ENCODE results near the gene SLC4A7.

Gene SLC4A7

DNA sequence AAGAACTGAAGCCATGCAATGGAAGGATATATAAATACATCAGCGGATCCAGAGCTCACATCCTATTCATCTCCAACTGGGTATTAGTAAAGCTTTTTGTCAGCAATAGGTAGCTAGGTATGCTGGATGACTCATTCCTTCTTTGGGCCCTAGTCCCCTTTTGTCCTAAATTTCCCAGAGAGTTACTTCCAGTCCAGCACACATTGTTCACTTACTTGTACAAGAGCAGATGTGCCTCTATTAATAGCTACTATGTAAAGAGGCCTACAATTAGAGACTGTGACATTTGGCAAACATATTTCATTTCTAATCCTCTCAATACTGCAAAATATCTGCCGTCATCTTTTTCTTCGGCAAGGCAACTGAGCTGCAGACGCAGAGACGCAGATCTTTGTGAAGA, 1.7 kb upstream of the SLC4A7 start:
- no peaks in the 10 kb centered on the region for H3K27me3 ChIP-seq (ENCODE audit: control insufficient read depth, insufficient read depth, low read length)
- no peak overlapping the region for H3K4me2 ChIP-seq (ENCODE audit: low read length)
- no peak overlapping the region for H3K4me3 ChIP-seq (ENCODE audit: low read length)
- H3K4me1 ChIP-seq (ENCODE audit: control insufficient read depth, insufficient read depth, low read length), result peaks cover 11% of the 10 kb centered on the region
- no peak overlapping the region for H3K9ac ChIP-seq (ENCODE audit: low read depth, low read length)
- no peaks in the 10 kb centered on the region for H3K9me3 ChIP-seq (replicated peaks; ENCODE audit: low read length)
- H3K36me3 ChIP-seq (ENCODE audit: insufficient read depth, low read length), result peaks cover 5% of the 10 kb centered on the region

DNA sequence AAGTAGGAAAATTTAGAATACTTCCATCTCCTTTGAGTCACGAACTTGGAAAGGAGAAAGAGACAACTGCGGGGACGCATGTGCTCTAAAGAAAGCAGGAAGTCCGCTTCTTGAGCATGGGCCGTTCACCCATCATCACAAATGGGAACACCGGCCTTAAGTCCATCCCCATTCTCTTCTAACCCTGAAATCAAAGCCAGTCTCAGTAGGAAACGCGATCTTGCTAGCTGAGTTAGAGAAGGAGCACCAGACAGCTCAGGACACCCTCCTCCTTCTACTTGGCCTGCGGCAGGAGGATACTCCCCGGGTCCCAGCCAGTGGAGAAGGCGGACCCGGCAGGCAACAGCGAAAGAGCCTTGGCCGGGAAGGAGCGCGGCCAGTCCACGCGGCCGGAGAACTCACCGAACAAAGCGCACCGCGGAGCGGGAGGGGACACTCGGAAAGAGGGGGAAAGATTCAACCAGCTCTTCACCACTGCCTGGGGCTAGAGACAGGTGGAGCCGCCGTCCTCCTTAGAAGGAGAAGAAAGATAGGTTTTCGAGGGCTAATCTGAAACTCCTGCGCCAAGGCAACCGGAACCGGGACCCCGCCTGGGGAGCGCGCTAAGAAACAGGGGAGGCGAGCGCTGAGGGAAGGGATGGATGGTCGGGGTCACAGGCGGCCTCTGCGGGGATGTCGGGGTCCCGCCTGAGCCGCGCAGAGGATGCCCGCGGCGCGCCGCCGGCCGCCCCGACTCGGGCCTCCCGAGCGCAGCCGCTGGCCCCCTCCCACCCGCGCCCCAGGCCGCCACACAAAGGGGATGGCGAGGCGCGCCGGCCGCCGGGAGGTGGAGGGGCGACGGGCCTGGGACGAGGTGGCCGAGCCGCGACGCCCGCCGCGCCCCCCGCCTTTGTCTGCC, 818 bp downstream of the SLC4A7 start:
- peak overlapping the region; percentile 74 for H3K4me2 ChIP-seq (ENCODE audit: low read length)
- H3K27me3 ChIP-seq (ENCODE audit: control insufficient read depth, insufficient read depth, low read length), result no peaks in the 10 kb centered on the region
- peaks cover 29% of the 10 kb centered on the region for H3K4me1 ChIP-seq (ENCODE audit: control insufficient read depth, insufficient read depth, low read length)
- H3K36me3 ChIP-seq (ENCODE audit: insufficient read depth, low read length), result peaks cover 5% of the 10 kb centered on the region
- peak overlapping the region; percentile 77 for H3K4me3 ChIP-seq (ENCODE audit: low read length)
- H3K9ac ChIP-seq (ENCODE audit: low read depth, low read length), result peak overlapping the region; percentile 94
- no peaks in the 10 kb centered on the region for H3K9me3 ChIP-seq (replicated peaks; ENCODE audit: low read length)

DNA sequence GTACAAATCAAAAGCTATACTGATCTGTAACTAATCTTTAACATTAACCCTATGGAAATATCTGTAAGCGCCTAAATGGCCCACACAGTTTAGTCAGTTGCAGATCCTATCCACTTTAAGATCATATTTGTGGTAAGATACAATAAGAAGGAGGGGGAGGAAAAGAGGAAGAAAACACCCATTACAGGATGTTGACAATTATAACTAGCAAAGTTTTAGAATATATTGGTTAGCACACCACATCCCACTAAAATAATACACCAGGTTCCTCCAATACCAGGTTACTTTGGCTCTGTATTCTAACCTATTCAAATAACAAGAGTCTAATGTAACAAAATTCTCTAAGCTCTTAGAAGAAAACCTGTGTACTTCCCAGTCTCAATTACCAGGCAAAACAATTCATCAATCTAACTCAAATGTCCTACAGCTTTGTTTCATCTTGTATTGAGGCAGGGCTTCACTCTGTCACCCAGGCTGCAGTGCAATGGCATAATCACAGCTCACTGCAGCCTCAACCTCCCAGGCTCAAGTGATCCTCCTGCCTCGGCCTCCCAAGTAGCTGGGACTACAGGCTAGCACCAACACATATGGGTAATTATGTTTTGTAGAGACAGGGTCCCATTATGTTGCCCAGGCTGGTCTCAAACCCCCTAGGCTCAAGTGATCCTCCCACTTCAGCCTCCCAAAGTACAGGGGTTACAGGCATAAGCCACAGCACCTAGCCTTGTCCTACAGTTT, 4.2 kb downstream of the SLC4A7 start:
- Histone ChIP-seq H3K9ac (ENCODE audit: low read depth, low read length) (peak overlapping the region; percentile 11), H3K27me3 (ENCODE audit: control insufficient read depth, insufficient read depth, low read length) (no peaks in the 10 kb centered on the region), H3K9me3 (replicated peaks; ENCODE audit: low read length) (no peaks in the 10 kb centered on the region), H3K4me1 (ENCODE audit: control insufficient read depth, insufficient read depth, low read length) (peaks cover 35% of the 10 kb centered on the region), H3K36me3 (ENCODE audit: insufficient read depth, low read length) (peaks cover 14% of the 10 kb centered on the region), H3K4me3 (ENCODE audit: low read length) (no peak overlapping the region), H3K4me2 (ENCODE audit: low read length) (peak overlapping the region; percentile 74)

DNA sequence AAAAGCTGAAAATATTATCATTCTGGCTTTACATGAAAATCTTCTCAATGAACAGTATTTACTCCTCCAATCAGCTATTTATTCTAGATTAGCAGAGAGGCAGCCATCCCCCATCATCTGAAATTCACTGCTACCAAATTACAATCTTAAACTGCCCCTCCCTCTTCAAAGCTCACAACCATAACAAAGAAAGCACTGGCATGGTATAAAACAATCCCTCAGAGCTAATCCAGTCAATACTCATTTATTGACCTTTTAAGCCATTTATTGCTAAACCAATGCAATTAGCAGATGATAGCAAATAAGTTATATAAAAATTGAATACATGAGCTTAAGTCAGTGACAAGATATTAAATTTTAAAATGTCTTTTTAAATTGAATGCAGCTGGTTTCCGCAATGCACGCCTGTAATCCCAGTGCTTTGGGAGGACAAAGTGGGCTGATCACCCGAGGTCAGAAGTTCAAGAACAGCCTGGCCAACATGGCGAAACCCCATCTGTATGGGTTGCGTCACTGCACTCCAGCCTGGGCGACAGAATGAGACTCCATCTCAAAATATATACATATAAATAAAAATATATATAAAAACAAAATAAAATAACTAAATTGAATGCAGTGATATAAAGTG, 12.1 kb downstream of the SLC4A7 start:
- Histone ChIP-seq H3K4me2 (ENCODE audit: low read length) (no peak overlapping the region), H3K9me3 (replicated peaks; ENCODE audit: low read length) (no peaks in the 10 kb centered on the region), H3K9ac (ENCODE audit: low read depth, low read length) (no peak overlapping the region), H3K27me3 (ENCODE audit: control insufficient read depth, insufficient read depth, low read length) (no peaks in the 10 kb centered on the region), H3K4me3 (ENCODE audit: low read length) (no peak overlapping the region), H3K36me3 (ENCODE audit: insufficient read depth, low read length) (peaks cover 13% of the 10 kb centered on the region), H3K4me1 (ENCODE audit: control insufficient read depth, insufficient read depth, low read length) (peaks cover 10% of the 10 kb centered on the region)

DNA sequence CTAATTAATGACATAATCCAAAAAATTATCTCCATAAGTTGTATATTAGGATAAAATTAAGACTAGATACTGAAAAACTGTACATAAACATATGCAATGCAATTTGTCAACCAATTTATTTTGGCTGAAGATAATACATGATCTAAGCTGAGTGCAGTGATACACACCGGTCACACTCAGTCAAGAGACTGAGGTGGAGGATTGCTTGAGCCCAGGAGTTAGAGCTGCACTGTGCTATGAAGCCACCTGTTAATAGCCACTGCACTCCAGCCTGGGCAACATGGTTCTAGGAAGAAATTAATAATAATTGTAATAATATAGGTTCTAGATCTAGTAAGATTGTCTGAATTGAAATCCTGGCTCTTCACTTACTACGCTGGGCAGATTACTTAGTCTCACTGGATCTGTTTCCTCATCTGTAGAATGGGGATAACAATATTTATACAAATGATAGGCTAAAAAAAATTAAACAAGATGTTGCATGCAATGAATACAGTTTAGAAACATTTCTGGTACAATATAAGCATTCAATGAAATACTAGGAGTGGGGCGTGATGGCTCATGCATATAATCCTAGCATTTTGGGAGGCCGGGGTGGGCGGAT, 15.8 kb downstream of the SLC4A7 start:
- Histone ChIP-seq H3K36me3 (ENCODE audit: insufficient read depth, low read length) (peaks cover 9% of the 10 kb centered on the region), H3K27me3 (ENCODE audit: control insufficient read depth, insufficient read depth, low read length) (no peaks in the 10 kb centered on the region), H3K9me3 (replicated peaks; ENCODE audit: low read length) (no peaks in the 10 kb centered on the region), H3K4me3 (ENCODE audit: low read length) (no peak overlapping the region), H3K9ac (ENCODE audit: low read depth, low read length) (no peak overlapping the region), H3K4me1 (ENCODE audit: control insufficient read depth, insufficient read depth, low read length) (peaks cover 4% of the 10 kb centered on the region), H3K4me2 (ENCODE audit: low read length) (no peak overlapping the region)

DNA sequence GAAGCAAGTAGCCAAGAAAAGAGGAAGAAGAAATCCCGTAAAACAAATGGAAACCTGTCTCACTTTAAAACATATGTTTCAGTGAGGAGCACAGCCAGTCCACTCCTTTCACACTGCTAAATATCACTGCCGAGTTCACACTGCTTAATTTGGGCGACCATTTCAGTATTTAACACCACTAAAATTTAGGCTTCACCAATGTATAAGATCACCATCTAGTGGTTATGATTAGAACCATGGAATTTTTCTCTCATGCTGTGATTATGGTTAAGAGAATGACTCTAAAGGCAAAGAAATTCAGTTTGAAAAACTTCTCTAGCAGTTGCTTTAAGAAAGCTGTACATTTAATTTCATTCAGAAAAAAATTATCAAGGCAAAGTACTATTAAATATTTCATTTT, 16.6 kb downstream of the SLC4A7 start:
- Histone ChIP-seq H3K27me3 (ENCODE audit: control insufficient read depth, insufficient read depth, low read length) (no peaks in the 10 kb centered on the region), H3K36me3 (ENCODE audit: insufficient read depth, low read length) (peaks cover 10% of the 10 kb centered on the region), H3K4me1 (ENCODE audit: control insufficient read depth, insufficient read depth, low read length) (peaks cover 4% of the 10 kb centered on the region), H3K4me2 (ENCODE audit: low read length) (no peak overlapping the region), H3K4me3 (ENCODE audit: low read length) (no peak overlapping the region), H3K9me3 (replicated peaks; ENCODE audit: low read length) (no peaks in the 10 kb centered on the region), H3K9ac (ENCODE audit: low read depth, low read length) (peak overlapping the region; percentile 13)

DNA sequence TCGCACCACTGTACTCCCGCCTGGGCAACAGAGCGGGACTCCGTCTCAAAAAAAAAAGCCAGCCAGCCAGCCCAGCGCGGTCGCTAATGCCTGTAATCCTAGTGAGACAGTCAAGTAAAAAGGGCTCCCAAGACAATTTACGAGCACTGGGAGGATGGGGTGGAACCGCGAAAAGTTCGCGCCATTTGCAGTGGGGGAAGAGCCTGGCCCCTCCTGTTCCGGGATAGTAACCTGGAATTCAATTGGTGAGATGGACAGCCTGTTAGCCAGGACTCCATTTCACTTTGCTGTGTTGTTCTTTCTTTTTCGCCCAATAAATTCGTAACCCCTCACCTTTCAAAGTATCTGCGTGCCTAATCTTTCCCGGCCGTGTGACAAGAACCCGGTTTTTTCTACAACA, 19.5 kb downstream of the SLC4A7 start:
- H3K9me3 ChIP-seq (replicated peaks; ENCODE audit: low read length), result no peaks in the 10 kb centered on the region
- no peak overlapping the region for H3K4me3 ChIP-seq (ENCODE audit: low read length)
- H3K4me1 ChIP-seq (ENCODE audit: control insufficient read depth, insufficient read depth, low read length), result no peaks in the 10 kb centered on the region
- H3K4me2 ChIP-seq (ENCODE audit: low read length), result no peak overlapping the region
- H3K9ac ChIP-seq (ENCODE audit: low read depth, low read length), result no peak overlapping the region
- H3K27me3 ChIP-seq (ENCODE audit: control insufficient read depth, insufficient read depth, low read length), result no peaks in the 10 kb centered on the region
- H3K36me3 ChIP-seq (ENCODE audit: insufficient read depth, low read length), result peaks cover 12% of the 10 kb centered on the region

DNA sequence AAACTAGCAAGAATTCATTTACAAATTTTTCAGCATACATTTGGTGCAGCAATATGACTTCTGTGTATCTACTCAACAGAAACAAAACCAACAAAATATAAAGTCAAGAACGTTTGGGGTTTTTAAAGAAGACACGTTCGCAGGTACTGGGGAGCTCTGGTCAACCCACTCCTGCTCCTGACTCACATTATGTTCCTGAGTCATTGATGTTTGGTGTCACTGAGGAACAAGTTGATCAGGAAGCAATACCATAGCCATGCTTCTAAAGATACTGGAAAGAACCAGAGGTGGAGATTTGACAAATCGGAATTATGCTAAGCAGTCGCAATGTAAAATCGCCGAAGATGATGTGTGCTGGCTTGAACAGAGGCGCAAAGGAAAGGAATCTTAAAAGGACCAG, 22.0 kb downstream of the SLC4A7 start:
- Histone ChIP-seq H3K4me2 (ENCODE audit: low read length) (no peak overlapping the region), H3K36me3 (ENCODE audit: insufficient read depth, low read length) (peaks cover 6% of the 10 kb centered on the region), H3K27me3 (ENCODE audit: control insufficient read depth, insufficient read depth, low read length) (no peaks in the 10 kb centered on the region), H3K4me1 (ENCODE audit: control insufficient read depth, insufficient read depth, low read length) (no peaks in the 10 kb centered on the region), H3K9me3 (replicated peaks; ENCODE audit: low read length) (no peaks in the 10 kb centered on the region), H3K9ac (ENCODE audit: low read depth, low read length) (no peak overlapping the region), H3K4me3 (ENCODE audit: low read length) (no peak overlapping the region)

DNA sequence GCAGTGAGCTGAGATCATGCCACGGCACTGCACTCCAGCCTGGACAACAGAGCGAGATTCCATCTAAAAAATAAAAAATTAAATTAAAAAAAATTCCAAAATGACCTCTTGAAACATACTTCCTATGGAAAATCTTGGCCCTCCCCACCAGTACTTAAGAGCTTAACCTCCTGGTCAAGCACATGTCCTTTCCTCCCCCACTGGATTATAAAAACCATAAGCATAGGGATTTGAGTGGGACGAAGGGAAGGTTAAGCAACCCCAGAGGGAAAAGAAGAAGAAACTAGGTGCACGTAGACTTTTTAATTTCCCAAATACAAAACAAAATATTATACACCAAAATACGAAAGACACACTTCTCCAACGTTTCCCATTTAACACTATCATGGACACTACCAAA, 25.3 kb downstream of the SLC4A7 start:
- H3K9ac ChIP-seq (ENCODE audit: low read depth, low read length), result no peak overlapping the region
- no peak overlapping the region for H3K4me3 ChIP-seq (ENCODE audit: low read length)

DNA sequence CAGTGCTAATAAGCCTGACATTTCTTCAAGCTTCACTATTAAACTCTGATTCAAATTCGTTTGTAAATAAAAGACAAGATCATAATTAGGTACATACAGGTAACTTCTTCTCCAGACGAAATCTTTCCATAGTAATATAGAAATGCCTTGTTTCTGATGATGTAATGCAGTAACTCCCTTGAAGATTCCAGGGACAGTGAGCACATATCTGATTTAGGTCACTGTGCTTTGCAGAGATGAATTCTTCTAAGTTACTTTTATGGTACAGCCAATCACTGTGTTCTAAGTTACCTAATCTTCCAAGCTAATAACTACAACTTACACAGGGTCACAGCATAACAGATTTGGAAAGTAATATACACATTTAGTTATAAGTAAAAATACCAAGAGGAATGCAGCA, 27.6 kb downstream of the SLC4A7 start:
- Histone ChIP-seq H3K9me3 (replicated peaks; ENCODE audit: low read length) (no peaks in the 10 kb centered on the region), H3K36me3 (ENCODE audit: insufficient read depth, low read length) (no peaks in the 10 kb centered on the region), H3K4me3 (ENCODE audit: low read length) (no peak overlapping the region), H3K9ac (ENCODE audit: low read depth, low read length) (no peak overlapping the region), H3K4me2 (ENCODE audit: low read length) (no peak overlapping the region), H3K27me3 (ENCODE audit: control insufficient read depth, insufficient read depth, low read length) (no peaks in the 10 kb centered on the region), H3K4me1 (ENCODE audit: control insufficient read depth, insufficient read depth, low read length) (peaks cover 11% of the 10 kb centered on the region)

More for the DNA sequence above, 25.3 kb downstream of the SLC4A7 start:
- H3K36me3 ChIP-seq (ENCODE audit: insufficient read depth, low read length), result peaks cover 6% of the 10 kb centered on the region
- no peaks in the 10 kb centered on the region for H3K4me1 ChIP-seq (ENCODE audit: control insufficient read depth, insufficient read depth, low read length)
- no peaks in the 10 kb centered on the region for H3K27me3 ChIP-seq (ENCODE audit: control insufficient read depth, insufficient read depth, low read length)
- no peak overlapping the region for H3K4me2 ChIP-seq (ENCODE audit: low read length)
- H3K9me3 ChIP-seq (replicated peaks; ENCODE audit: low read length), result no peaks in the 10 kb centered on the region

DNA sequence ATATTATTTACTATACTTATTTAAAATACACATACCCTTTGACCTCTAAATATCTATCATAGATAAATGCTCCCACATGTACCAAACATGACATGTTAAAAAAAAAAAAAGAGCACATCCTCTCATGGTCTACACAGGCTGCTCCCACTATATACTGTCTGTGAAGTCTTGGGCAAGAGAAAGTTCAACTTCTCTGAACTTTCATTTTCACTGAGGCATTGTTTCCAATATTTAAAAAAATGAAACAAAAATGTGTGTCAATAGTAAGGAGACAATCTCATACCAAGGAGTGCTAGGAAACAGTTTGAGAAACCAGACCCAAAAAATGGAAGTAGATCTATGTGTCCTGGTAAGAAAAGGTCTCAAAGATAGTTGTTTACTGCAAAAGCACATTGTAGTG, 29.3 kb downstream of the SLC4A7 start:
- Histone ChIP-seq H3K4me2 (ENCODE audit: low read length) (no peak overlapping the region), H3K4me3 (ENCODE audit: low read length) (no peak overlapping the region), H3K9me3 (replicated peaks; ENCODE audit: low read length) (no peaks in the 10 kb centered on the region), H3K4me1 (ENCODE audit: control insufficient read depth, insufficient read depth, low read length) (peaks cover 24% of the 10 kb centered on the region), H3K27me3 (ENCODE audit: control insufficient read depth, insufficient read depth, low read length) (no peaks in the 10 kb centered on the region), H3K9ac (ENCODE audit: low read depth, low read length) (no peak overlapping the region), H3K36me3 (ENCODE audit: insufficient read depth, low read length) (no peaks in the 10 kb centered on the region)

Measured in skeletal muscle satellite cell (primary cell).